DMS153 (cell line): ENCODE data around the gene MAT2B.

Source experiments
- DNase-seq: peaks from one replicate; lab custom pipeline; 2025; lab: John Stamatoyannopoulos, UW

Gene MAT2B

DNA sequence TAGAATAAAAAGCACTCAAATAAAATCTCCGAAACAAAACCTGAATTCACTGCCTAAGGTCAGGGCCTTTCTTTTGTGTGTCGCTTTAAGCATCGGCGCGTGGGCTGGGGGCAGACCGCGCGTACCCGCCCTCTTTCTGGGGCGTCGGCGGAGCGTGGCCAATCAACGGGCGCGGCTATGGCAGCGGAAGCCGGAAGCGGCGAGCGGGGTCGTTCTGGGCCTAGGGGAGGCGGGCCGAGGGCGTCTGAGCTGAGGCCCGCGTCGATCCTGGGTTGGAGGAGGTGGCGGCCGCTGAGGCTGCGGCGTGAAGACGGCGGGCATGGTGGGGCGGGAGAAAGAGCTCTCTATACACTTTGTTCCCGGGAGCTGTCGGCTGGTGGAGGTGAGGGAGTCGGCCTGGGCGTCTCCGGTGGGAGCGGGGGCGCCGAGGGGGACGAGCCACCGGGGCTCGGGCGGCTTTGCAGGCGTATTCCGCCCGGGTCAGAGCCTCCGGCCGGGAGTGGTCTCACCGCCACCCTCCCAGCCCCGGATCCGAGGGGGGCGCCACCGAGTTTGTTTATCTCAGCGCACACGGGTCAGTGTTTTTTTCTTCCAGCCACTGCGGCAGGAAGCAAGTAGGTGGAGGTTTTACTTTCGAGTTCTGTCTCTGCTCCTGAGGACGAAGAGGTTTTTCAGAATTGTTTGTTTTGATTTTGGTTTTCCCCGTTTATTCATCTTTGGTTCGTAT is at the start of gene MAT2B:
Gene MAT2B (plus strand): TSS at position 252 of the 727 bp plus-strand sequence. CDS start 68 bp downstream, at position 320.
- DNase-seq = peak; percentile 77

DNA sequence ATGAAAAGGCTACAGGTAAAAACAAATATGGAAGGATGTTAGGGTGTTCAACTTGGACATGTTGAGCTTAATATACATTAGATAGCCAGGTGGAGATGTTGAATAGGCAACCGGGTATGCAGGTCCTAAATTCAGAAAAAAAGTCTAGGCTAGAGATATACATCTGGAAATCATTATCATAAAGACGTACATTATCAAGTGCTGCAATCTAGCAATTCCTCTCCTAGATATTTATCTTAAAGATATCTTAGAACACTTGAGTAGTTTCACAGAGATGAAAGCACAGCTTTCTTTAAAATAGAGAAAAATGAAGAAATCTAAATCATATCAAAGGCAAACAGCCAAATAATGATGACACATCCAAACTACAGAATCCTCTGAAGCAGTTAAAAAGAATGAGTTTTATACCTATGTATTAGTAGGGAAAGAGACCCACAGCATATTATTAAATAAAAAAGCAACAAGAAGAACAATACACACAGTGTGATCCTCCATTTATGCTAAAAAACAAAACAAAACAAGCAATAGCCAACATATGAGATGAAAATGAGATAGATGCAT is 49.3 kb upstream of the MAT2B start:
- no peak for DNase-seq

- no peak for DNase-seq
Observed at GRCh38 chr5:163456840-163457239, 48.6 kb upstream of the MAT2B start.

DNA sequence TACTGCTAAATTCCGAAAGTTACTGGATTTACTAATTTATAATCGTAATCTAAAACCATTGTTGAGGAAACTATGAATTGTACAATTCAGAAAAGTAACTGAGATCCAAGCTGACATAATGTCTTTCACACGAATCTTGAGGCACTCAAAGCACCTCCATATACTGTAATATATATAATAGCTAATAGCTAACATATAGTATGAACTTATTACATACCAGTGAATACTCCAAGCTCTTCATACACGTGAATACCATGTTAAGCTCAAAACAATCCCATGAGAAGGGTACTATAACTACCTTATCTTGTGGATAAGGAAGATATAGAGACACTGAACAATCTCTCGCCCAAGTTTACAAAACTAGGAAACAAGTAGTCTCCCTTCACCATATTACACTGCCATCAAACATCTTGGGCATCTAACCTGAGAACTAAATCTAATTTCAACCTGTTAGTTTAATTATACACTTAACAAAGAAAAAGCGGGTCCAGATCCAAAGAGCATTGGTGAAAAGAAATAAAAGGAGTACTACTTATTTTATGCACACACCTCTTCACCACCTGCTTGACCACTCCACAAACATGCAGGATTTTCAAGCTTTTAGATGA is 46.5 kb upstream of the MAT2B start:
- no peak for DNase-seq

DNA sequence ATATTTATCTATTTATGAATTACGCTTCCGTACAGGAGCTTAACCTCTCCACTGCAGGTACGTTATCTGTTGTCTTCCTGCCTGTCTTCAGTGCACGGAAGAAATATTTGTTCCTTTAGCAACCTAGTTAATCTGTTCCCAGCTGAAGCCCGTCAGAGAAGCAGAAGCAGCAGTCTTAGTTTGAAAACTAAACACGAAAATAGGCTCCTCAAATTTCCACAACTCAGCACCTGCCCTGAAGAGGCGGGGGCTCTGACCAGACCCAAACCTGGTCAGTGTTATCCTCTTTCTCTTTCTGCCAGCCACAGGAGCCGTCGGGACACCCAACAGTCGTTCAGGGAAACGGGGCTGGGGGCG is 46.0 kb upstream of the MAT2B start:
- DNase-seq = no peak

- peak; percentile 84 for DNase-seq
Observed at GRCh38 chr5:163459819-163460561, 45.4 kb upstream of the MAT2B start, which contains the start of gene NUDCD2. Gene NUDCD2 (minus strand): TSS chr5:163460102. CDS start chr5:163460050, 52 bp downstream.

DNA sequence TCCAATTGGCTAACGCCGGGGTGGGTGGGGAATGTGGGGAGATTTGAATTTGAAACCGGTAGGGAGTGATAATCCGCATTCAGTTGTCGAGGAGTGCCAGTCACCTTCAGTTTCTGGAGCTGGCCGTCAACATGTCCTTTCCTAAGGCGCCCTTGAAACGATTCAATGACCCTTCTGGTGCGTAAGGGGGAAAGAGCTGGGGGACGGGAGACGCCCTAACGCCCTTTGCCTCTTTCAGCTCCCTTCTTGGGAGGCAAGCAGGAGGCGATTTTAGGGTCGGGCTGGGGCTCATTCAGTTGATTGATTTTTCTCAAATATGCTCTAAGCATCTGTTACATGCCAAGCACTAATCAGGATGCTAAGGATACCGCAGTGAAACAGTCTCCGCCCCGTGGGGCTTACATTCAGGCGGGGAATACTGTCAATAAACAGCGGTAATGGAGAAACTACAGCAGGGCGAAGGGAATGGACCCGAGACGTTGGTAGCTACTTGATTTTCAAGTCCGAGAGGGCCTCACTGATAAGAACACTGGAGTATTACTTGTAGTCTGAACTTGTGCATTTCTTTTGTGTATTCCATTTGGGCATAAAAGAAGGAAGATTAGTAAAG is 44.8 kb upstream of the MAT2B start, which contains the start of gene HMMR:
Gene HMMR (plus strand): TSS at position 71 of the 610 bp plus-strand sequence. CDS start 61 bp downstream, at position 132.
- DNase-seq = no peak

GRCh38 chr5:163463063-163463435 is 42.4 kb upstream of the MAT2B start:
- no peak for DNase-seq

DNA sequence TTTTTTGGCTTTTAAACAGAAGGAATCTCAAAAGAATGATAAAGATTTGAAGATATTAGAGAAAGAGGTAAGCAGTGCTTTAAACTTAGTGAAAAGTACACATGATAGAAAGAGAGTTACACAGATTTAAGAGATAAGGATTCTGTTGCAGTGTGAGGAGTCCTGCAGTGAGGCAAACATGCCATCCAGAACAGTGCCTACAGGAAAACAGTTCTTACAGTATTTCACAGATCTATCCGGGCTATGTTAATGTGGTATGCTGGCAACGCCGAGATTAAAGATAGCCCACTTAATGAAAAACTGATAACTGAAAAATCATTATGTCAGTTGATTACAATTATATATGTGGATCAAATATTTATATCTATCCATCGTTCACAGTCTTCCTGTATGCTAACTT is 37.7 kb upstream of the MAT2B start:
- DNase-seq = no peak

DNA sequence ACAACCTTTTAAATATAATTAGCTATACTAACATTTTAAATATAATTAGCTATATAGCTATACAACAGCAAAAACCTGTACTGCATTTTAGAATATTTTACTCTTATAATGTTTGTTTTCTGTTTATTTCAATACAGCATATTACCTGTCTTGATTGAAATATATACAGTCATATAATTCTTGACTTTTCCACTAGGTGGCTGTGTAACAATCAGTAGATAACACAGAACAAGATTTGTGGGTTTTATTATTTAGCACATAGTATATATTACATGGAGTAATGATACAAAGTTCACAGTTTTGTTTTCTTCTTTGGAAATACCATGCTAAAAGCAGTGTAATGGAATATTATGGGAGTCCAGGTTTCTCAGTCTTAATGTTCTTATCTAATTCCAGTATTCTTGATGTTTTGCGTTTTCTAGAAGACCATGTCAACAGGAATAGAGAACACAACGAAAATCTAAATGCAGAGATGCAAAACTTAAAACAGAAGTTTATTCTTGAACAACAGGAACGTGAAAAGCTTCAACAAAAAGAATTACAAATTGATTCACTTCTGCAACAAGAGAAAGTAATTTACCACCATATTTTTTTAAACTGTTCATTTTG is 31.7 kb upstream of the MAT2B start:
- no peak for DNase-seq

GRCh38 chr5:163475411-163475810 is 30.0 kb upstream of the MAT2B start:
- no peak for DNase-seq

DNA sequence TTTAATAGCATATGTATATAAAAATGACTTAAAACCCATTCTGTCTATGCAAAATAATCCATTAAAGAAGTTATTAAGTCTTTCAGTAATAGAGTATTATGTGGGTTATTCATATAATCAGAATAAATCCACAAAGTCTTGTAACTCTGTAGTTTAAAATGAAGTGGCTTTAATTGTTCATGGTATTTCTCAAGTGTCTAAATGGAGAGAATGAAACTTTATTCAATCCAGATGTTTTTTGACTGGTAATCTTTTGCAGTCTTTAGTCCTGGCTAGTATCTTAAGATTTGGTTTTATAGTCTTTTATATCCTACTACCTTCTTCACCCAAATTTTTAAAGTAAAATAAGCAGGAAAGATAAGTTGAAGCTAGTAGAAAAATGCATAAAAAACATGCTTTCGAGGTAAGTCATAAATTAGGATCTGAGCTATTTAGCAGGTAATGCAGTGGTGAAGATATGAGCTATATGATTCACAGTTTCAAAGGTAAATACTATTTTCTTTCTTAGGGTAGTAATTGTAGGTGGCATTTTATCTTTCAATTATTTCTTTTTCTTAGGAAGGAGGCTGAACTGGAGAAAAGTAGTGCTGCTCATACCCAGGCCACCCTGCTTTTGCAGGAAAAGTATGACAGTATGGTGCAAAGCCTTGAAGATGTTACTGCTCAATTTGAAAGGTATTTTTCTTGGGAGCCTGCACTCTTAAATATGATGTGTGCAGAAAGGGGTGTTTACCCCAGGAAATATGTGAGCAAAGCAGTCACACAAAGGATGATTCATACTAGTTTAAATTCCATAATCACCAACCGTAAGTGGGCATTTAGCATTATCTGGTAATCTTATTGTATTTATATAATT is 27.1 kb upstream of the MAT2B start:
- DNase-seq = no peak

- no peak for DNase-seq
Observed at GRCh38 chr5:163478982-163479271, 26.5 kb upstream of the MAT2B start.

DNA sequence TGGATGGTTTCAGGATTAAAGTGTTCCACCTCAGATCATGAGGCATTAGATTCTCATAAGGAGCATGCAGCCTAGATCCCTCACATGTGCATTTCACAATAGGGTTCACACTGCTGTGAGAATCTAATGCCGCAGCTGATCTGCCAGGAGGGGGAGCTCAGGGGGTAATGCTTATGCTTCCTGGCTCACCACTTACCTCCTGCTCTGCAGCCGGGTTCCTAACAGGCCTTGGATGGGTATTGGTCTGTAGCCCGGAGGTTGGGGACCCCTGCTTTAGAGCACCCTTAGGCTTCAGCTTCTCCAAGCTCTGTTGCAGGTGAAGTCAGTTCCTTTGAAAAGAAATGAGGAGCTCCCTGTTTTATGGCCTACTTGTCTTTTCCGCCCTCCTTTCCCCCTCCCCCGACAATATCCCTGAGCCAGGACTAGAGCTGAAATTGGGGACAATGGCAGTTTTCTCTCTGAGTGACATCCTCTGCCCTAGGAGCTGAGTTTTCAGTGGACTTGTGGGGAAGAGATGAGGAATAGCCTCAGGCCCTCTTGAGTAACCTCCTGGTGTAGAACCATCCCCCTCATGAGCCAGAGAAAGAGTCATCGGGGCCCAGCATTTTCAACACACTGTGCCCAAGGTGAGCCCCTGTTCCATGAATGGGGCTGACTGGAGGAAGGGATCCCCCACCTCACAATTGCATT is 16.2 kb upstream of the MAT2B start:
- no peak for DNase-seq

GRCh38 chr5:163489745-163490075 is 15.7 kb upstream of the MAT2B start:
- DNase-seq = no peak

DNA sequence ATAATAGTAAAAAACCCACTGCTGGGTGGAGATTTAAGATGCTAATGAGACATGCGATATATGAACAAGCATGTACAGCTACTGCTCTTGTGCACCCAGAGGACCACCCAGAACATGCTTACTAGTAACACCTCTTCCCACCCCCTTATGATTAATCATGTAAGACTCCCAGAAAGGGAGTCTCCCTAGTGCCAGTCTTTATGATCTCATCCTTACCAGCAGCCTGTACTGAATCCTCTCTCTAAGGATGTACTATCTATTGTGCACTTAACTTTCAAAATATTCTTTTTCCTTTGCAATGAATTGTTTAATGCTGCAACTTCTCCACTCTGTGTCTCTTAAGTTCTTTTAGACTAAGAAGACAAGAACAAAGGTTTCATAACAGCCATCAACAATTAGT is 9.1 kb upstream of the MAT2B start:
- no peak for DNase-seq

DNA sequence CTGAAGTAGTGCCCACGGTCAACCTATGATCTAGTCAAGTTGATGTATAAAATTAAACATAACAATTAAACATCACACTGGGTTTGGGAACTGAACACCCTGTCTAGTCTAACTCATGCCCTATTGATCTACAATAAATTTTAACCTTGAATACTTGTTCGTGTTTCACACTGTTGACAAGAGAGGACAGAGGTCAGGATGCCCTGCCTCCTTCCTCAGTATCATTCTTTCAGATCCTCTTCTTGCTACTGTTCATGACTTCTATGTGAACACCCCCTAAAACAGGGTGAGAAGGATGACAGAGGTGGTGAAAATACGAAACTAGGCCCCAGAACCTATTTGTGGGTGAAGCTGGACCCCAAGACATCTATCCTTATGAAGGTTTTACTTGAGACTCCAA is 8.1 kb upstream of the MAT2B start:
- no peak for DNase-seq

DNA sequence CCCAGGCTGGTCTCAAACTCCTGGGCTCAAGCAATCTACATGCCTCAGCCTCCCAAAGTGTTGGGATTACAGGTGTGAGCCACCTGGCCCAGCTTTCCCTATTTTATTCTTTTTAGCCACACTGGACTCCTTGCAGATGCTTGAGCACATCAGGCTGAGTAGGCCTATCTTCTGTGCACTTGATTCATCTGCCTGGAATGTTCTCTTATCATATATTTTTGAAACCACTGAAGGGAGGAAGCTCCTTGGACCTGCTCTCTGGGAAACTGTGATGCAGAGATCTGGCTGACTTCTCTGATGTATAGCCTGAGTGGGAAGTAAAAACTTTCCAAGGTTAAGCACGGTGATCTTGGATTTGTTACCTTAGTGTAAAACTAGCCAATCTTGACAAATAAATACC is 6.5 kb upstream of the MAT2B start:
- no peak for DNase-seq

- no peak for DNase-seq
Observed at GRCh38 chr5:163502521-163502920, 2.9 kb upstream of the MAT2B start.
